Type B pancreatic cell (in vitro differentiated cells): Measurements from ENCODE around the gene CCDC28B. TPM values are rescaled to one million over a fixed set of nuclear protein-coding genes. Genes with fewer than 3 reads are reported as not detected.

Experiments used
- DNase-seq: peaks from one replicate; pipeline ENCODE4 v3.0.0; 2021; ENCODE audit warnings: mixed read lengths; ENCODE audit not compliant: unreplicated experiment; ENCODE audit errors: extremely low spot score
- H3K27ac Mint-ChIP-seq: 2 replicates; pipeline ENCODE4 v1.8.0; 2021; ENCODE audit warnings: mild to moderate bottlenecking, mixed read lengths
- H3K27me3 Mint-ChIP-seq: 2 replicates; pipeline ENCODE4 v1.8.0; 2021; ENCODE audit warnings: mixed read lengths
- H3K36me3 Mint-ChIP-seq: 2 replicates; pipeline ENCODE4 v1.8.0; 2021; ENCODE audit warnings: mixed read lengths
- H3K4me1 Mint-ChIP-seq: one replicate; pipeline ENCODE4 v1.8.0; 2021; ENCODE audit warnings: mixed read lengths; ENCODE audit not compliant: unreplicated experiment
- H3K4me3 Mint-ChIP-seq: 2 replicates; pipeline ENCODE4 v1.8.0; 2021; ENCODE audit warnings: mild to moderate bottlenecking, mixed read lengths
- H3K9me3 Mint-ChIP-seq: 2 replicates; pipeline ENCODE4 v1.8.0; 2021; ENCODE audit warnings: mixed read lengths
- CTCF ChIP-seq: fragments of 200-600 bp; sonication (generic); conservative IDR thresholded peaks from 2 replicates; pipeline ENCODE4 v1.5.0; 2021; ENCODE audit warnings: antibody characterized with exemption, mild to moderate bottlenecking
- total RNA-seq: library from RNA; stranded (reverse); gene quantifications from 2 replicates; pipeline ENCODE4 v1.2.1, GENCODE V29; 2021; ENCODE audit warnings: low replicate concordance

CCDC28B gene
- total RNA-seq, 1 donor from 2014 or later, result 19.6 TPM

GRCh38 chr1:32239790-32240139 lies 39.4 kb downstream of the CCDC28B start:
- H3K4me3 Mint-ChIP-seq, result peak overlapping the region; percentile 91
- no peak for TF ChIP-seq CTCF
- peak overlapping the region; percentile 55 for H3K27ac Mint-ChIP-seq

GRCh38 chr1:32240140-32240951 lies 40.0 kb downstream of the CCDC28B start:
- peak overlapping the region; percentile 81 for H3K27ac Mint-ChIP-seq

More at GRCh38 chr1:32239790-32240139, 39.4 kb downstream of the CCDC28B start:
- Mint-ChIP-seq H3K9me3 (no peaks in the 10 kb centered on the region), H3K4me1 (peaks cover 22% of the 10 kb centered on the region), H3K36me3 (no peaks in the 10 kb centered on the region), H3K27me3 (no peaks in the 10 kb centered on the region)
- DNase-seq, result no peak

GRCh38 chr1:32241001-32241763 lies 40.8 kb downstream of the CCDC28B start:
- H3K27ac Mint-ChIP-seq, result peak overlapping the region; percentile 81

More at GRCh38 chr1:32240140-32240951, 40.0 kb downstream of the CCDC28B start:
- Mint-ChIP-seq H3K9me3 (no peaks in the 10 kb centered on the region), H3K36me3 (no peaks in the 10 kb centered on the region), H3K27me3 (no peaks in the 10 kb centered on the region), H3K4me1 (peaks cover 22% of the 10 kb centered on the region), H3K4me3 (peak overlapping the region; percentile 91)
- DNase-seq, result peak; percentile 80
- TF ChIP-seq CTCF, result peak; percentile 30

GRCh38 chr1:32242341-32242851 lies 42.0 kb downstream of the CCDC28B start:
- no peak overlapping the region for H3K27ac Mint-ChIP-seq
- no peaks in the 10 kb centered on the region for H3K36me3 Mint-ChIP-seq
- peak overlapping the region; percentile 31 for H3K4me3 Mint-ChIP-seq
- TF ChIP-seq CTCF, result no peak
- H3K4me1 Mint-ChIP-seq, result peaks cover 19% of the 10 kb centered on the region
- H3K9me3 Mint-ChIP-seq, result no peaks in the 10 kb centered on the region
- H3K27me3 Mint-ChIP-seq, result no peaks in the 10 kb centered on the region
- no peak for DNase-seq

More at GRCh38 chr1:32241001-32241763, 40.8 kb downstream of the CCDC28B start:
- DNase-seq, result no peak
- no peak for TF ChIP-seq CTCF
- Mint-ChIP-seq H3K27me3 (no peaks in the 10 kb centered on the region), H3K36me3 (no peaks in the 10 kb centered on the region), H3K4me1 (peaks cover 20% of the 10 kb centered on the region), H3K4me3 (peak overlapping the region; percentile 91), H3K9me3 (no peaks in the 10 kb centered on the region)

- Mint-ChIP-seq H3K27ac (no peak within 1 kb of the TSS), H3K4me1 (peaks cover 22% of the 10 kb centered on the region), H3K27me3 (peaks cover 4% of the 10 kb centered on the region), H3K9me3 (no peaks in the 10 kb centered on the region), H3K36me3 (no peaks in the 10 kb centered on the region), H3K4me3 (peak within 1 kb of the TSS; percentile 65)
- TF ChIP-seq CTCF, result no peak
- DNase-seq, result no peak
Measured at GRCh38 chr1:32246888-32247273, 46.5 kb downstream of the CCDC28B start, which contains the start of gene FAM167B. FAM167B (plus strand) TSS chr1:32247222; CDS start chr1:32247422, 200 bp downstream.
